ENCODE measurements around the gene COL4A3.
A peak's percentile ranks its signal among the peaks of the same experiment; 100 is the strongest.
"Not testable (repeated sequence)": the region's sequence is repeated elsewhere in the genome, so short reads cannot be mapped to it uniquely, and the experiment has no call there.

Gene COL4A3

DNA sequence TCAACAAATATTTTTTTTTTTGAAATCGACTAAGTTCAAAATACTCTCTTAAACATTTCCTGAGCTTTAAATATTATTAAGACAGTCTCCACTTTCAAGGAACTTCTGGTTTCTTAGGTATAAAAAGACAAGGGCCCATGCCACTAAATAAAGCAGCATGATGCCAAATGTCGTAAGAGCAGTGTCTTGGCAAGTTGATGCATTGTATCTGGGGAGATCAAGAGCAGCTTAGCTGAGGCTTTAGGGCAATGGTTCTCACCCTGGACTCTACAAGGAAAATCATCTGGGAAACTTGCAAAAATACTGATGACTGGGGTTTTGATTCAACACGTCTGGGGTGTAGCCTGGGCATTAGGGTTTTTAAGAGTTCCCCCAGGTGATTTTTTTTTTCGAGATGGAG lies 41.3 kb downstream of the COL4A3 start:
- no peak for DNase-seq (ENCODE audit: low read depth in 2 of 2, low spot score in 1 of 2)

DNA sequence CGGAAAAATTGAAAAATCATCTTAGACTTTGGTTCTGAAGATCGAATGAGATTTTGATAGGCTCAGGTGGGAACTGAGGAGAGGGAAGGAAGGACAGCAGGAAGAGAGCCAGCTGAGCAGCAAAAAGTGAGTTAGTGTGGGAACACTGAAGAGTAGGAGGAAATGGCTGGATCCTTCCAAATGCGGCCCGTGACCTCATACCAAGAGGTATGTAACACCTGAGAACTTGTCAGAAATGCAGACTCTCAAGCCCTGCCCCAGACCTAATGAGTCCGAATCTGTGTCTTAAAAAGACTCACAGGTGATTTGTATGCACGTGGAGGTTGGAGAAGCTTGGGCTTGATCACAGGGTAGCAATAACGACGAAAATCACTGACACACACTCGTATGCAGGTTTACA lies 42.0 kb downstream of the COL4A3 start:
- no peak for DNase-seq (ENCODE audit: low read depth in 2 of 2, low spot score in 1 of 2)

DNA sequence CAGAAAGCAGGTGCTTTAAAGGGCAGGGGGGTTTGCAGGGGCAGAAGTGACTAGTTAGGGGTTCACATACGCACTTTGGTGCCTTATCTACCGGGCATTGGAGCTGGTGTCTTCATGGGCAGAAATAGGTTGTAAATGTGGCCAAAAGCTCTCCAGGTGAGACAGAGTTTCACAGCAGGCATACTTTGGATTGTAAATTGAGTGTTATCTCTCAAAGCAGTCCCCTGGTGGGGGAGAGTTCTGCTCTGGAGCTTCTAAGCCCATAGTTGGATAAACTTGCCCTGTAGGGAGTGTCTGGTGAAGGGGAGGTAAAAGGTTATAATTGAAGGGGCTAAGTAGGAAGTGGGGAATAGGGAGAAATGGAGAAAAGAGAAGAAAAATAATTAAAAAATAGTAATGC lies 43.1 kb downstream of the COL4A3 start:
- DNase-seq (ENCODE audit: low read depth in 2 of 2, low spot score in 1 of 2) = no peak

DNA sequence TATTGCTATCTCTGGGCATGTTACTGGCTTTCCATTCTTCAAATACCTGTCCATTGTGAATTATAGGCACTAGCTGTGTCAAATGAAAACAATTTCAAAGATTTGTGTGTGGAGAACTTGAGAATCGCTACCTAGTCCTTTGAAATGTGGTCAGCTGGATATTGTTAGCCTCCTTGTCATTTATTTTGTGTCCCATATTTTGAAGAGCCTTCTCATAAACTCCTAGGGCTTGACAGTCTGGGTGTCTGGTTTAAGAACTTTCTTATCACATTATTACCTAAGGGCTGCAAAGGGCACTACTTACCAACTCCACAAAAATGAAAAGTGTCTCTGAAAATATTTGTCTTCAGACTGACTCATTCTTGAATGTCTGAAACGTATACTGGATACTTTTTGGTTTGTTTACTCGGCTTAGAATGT lies 50.2 kb downstream of the COL4A3 start:
- DNase-seq (ENCODE audit: low read depth in 2 of 2, low spot score in 1 of 2) = no peak

DNA sequence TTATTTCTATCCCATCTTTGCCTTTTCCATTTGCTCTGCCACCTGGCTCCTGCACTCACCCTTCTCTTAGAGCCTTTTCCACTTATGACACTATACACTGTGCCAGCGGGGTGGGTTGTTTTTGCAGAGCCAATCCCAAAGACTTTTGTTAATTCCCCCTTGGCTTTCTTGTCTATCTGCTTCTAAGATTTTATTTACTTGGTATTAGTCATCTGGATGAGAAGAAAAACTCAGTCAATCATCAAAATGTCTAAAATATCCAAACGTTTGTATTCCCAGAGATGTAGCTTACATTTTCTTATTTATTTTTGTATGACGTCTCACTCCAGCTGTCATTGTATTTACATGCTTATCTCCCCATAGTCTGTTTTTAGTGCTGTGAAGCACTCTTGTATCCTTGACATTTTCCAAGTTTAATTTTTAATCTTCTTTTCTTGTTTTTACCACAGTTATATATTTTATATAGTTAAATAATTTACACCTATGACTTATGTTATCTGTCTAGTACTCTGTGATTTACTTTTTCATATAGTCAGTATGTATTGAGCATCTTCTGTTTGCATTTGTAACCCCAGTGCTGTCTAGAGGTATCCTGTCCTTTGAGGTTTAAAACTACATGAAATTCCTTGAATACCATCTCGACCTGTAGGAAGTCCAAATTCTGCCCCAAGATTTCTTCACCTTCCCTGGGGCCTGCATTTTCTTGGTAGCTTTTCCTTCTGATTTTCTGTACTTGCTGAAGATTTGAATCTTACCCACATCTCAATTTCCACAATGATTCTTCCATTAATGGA lies 55.1 kb downstream of the COL4A3 start:
- no peak for DNase-seq (ENCODE audit: low read depth in 2 of 2, low spot score in 1 of 2)

DNA sequence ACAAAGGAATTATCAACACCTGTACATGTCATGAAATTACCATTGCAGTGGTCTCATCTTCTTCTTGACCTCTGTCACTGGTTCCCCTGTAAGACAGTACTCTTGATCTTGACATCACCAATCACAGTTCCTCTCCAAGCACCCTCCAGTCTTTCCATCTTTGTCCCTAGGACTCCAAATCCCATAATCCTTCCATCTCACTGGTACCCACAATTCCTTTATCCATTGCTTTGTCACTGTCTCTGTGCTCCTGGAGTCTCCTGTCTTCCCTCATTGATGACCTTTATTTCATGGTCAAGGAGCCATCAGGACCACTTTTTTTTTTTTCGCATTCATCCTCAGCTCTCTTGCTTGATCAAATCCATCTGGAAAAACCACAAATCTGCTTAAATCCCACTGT lies 56.7 kb downstream of the COL4A3 start:
- DNase-seq (ENCODE audit: low read depth in 2 of 2, low spot score in 1 of 2) = no peak

DNA sequence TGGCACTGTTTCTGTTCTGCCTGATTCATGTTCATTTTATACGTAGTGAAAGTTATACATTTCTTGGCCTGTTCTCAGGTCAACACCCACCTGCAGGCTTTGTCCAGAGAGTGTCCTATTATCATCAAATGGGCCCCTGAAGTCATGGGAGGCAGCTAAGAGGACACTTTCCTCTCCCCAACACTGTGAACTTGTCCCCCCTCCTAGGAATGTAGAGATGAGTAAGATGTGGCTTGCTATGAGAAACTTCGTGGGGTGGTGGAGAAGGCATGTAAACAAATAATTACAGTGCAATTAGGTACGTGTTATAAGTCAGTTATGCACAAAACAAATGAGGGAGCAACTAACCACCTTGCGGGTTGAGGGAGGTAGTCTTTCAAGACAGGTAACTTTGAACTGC lies 57.9 kb downstream of the COL4A3 start:
- no peak for DNase-seq (ENCODE audit: low read depth in 2 of 2, low spot score in 1 of 2)

DNA sequence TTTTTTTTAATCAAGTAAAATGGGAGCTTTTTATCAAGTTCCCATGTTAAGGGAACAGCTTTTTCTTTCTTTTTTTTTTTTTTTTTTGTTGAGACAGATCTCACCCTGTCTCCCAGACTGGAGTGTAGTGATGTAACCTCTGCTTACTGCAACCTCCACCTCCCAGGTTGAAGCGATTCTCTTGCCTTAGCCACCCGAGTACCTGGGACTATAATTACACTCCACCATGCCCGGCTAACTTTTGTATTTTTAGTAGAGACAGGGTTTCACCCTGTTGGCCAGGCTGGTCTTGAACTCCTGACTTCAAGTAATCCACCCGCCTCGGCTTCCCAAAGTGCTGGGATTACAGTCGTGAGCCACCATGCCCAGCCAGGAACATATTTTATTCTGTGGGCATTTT lies 61.2 kb downstream of the COL4A3 start:
- DNase-seq (ENCODE audit: low read depth in 2 of 2, low spot score in 1 of 2) = not testable (repeated sequence)

DNA sequence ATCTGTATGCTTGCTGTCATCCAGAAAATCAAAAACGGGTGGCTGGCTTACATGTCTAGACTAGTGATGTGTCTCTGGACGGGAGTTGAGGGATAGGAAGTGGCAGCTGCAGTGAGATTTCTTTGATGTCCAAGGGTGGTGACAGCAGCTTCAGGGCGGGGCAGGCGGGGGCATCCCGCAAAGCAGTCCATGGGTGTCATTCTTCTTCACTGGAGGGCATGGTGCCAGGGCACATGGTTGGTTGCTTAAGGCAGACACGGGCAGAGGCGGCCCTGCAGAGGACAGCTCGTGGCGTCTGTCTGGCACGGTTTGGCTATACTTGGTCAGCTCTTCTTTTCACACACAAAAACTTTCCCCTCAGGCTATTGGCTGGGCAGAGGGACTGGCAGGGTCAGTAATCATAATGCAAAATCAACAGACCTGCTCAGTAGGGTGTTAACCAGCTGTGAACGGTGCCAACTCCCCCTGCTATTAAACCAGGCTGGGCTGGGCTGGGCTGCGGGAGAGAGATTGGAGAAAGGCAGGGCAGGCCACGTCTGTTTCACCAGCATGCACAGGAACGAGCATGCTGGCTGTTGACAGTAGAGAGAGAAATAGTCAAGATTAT lies 63.7 kb downstream of the COL4A3 start:
- no peak for DNase-seq (ENCODE audit: low read depth in 2 of 2, low spot score in 1 of 2)

DNA sequence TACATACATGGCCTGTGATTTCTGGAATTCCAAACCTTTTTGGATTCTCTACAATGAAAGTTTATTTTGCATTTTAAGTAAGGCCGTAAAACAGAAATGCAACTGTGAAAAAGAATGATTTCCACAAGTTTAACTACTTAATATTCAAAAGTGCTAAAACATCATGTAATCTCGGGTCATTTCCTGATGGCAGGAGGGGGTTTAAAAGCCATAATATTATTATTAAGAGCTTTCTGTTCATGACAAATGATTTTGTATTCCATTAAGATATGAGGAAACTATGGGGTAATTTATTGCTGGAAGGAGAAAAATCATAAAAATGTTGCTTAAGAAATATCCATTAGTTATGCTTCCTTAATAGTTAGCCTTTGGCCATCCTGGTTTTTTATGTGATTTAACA lies 65.7 kb downstream of the COL4A3 start:
- DNase-seq (ENCODE audit: low read depth in 2 of 2, low spot score in 1 of 2) = no peak

DNA sequence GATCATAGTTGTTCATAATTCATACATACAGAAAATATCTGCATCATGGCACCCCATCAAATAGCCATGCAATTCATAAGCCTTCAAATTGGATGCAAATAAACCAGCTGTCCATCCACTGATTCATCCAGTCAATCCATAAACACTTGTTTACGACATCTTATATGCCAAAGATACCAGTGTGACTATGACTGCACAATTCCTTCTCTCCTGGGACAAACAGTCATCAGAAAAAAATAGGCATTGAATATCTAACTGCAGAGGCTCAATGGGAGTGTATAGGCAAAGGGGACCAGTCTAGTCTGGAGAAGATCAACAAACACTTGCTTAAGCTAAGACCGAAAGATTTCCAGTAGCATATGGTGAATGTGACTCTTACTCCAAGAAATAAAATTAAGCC lies 70.0 kb downstream of the COL4A3 start:
- DNase-seq (ENCODE audit: low read depth in 2 of 2, low spot score in 1 of 2) = no peak

DNA sequence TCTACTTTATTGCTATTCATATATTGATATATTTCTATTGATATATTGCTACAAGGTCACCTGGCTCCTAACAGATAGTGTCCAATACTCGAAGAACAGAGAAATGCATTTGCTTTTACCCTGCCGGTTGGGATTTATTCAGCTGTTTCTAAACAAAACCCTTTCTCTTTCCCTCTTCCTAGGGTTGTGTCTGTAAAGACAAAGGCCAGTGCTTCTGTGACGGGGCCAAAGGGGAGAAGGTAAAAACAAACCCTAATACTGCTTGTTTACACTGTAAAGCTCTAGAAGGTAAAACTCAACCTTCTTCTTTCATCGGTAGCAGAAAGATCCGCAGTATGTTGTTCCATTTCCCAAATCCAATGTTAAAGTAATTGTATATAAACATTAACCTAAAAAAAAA lies 73.4 kb downstream of the COL4A3 start:
- DNase-seq (ENCODE audit: low read depth in 2 of 2, low spot score in 1 of 2) = no peak

DNA sequence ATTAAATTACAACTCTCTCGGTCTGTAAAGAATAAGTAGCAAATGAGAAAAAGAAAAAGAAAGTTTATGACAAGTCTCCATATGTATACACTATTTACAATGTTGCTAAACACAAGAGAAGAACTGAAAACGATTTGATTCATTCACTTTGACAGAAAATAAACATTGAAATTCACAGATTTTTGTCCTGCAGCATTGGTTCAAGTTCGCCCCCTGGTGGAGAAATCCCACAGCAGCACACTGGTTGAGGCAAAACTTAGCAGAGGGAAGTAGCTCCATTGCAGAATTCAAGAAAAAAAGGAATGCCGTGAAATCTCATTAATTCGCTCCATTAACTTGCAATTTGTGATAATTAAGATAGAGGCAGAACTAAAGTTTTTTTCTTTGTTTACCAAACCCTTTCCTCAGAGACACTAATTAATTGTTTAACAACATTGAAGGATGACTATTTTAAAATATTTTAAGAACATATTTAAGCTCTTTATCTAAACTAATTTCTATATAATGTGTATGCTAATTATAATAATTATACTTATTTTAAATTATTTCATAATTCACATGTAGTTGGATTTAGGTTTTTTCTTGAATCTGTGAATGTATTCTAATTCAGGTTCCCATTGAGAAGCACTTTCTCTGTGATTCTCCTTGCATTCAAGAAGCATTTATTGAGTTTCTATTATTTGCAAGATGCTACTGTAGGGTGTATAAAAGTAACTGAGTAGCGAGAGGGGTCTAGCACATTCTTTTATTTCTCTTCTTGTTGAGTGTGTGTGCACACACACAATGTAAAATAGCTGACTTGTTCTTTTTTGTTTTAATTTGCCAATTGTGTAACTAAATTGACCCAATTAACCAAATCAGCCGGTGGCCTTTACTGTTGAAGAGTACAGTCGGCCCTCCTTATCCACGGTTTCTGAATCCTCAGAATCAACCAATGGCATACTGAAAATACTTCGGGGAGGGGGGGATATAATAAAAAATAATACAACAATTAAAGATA lies 74.1 kb downstream of the COL4A3 start:
- peak; percentile 14 to 29 for DNase-seq (ENCODE audit: low read depth in 2 of 2, low spot score in 1 of 2)

DNA sequence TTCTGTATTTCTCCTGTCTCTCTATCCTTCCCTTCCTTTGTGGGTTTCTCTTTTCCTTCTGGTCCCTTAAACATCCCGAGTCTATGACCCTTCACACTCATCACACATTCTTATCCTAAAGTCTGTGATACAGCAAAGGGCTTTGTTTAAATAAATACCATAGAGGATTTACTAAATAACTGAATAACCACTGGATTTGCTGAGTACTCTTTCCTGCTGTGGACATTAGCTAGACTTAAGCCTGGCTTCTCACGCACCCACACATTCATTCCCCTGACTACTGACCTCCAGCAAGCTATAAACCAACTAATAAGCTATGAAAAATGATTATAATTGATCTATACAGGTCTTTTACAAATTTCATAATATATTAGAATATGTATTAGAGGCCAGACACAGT lies 76.6 kb downstream of the COL4A3 start:
- no peak for DNase-seq (ENCODE audit: low read depth in 2 of 2, low spot score in 1 of 2)

DNA sequence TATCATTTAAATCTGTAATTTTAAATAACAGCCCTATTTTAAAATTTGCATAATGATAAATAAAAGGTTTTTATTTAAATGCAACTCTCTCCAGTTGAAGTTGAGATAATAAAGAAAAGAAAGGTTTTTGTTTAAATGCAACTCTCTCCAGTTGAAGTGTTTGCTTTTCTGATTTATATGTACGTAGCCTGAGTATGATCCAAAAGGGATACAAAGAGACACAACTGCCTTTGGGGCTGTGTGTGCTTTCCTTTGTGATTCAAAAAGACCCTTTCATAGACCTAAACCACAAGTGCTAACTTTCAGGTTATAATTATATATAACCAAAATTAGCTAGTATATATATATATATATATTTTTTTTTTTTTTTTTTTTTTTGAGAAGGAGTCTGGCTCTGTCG lies 84.5 kb downstream of the COL4A3 start:
- DNase-seq (ENCODE audit: low read depth in 2 of 2, low spot score in 1 of 2) = no peak

DNA sequence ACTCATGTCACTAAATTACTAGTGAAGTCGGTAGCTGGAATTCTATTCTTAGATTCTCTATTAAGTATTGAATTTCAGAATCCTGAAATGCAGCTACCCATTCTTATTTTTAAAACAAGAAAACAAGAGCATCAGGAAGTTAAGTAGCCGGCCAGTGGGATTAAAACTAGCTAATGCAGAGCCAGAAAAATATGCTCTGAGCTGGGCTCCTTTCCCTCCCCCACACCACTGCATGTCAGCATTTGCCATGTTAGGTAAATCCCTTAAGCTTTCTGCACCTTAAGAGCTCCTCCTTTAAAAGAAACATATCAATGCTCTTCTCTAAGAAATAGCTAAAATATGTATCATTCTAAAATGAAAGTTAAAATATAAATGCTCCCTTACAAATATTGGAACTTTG lies 88.4 kb downstream of the COL4A3 start:
- DNase-seq (ENCODE audit: low read depth in 2 of 2, low spot score in 1 of 2) = no peak

DNA sequence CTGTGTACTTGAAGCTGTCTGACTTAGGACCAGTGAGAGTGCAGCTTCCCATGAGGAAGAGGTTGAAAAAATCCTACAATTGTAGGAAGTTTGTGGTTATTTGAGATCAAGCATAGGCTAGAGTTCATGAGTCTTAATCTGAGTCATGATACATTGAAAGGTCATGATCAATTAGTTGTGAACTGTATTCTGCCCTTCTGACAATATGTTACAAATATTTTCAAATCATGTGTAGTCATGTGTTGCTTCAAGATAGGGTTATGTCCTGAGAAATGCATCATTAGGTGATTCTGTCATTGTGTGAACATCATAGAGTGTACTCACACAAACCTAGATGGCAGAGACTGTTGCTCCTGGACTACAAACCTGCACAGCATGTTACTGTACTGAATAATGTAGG lies 92.2 kb downstream of the COL4A3 start:
- DNase-seq (ENCODE audit: low read depth in 2 of 2, low spot score in 1 of 2) = no peak

DNA sequence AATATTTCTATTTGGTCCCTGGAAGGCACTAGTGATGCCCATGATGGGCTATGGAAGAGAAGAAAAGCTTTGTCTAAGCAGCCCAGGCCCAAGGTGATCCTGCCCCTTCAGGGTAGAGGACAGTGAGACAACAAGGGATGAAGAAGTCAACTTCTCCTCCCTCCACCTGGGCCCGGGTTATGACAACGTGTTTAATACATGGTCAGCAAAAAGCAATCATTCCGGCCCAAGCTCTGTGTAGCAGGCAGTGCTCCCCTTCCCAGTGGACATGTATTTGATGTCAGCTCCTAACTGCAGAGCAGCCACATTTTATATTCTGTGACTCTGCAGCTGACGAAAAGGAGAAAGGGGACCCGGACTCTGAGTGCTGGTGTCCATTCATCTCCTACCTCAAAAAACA lies 93.4 kb downstream of the COL4A3 start:
- DNase-seq (ENCODE audit: low read depth in 2 of 2, low spot score in 1 of 2) = no peak

DNA sequence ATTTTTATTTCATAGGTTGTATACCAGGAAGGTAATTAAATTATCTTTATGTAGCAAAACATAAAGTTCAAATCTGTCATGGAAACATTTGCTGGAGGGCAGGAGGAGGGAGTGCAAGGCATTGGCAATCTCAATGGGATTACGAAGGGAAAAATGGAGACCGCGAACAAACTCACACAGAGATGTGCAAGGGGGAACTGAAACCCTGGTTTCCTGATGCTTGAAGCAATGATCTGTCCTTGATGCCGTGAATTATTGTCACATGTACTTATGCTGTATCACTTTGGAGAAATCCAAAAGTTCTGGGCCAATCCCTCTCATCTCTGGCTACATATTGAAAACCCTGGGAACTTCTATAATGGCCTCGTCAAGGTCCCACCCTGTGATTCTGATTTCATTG lies 95.6 kb downstream of the COL4A3 start:
- DNase-seq (ENCODE audit: low read depth in 2 of 2, low spot score in 1 of 2) = no peak

DNA sequence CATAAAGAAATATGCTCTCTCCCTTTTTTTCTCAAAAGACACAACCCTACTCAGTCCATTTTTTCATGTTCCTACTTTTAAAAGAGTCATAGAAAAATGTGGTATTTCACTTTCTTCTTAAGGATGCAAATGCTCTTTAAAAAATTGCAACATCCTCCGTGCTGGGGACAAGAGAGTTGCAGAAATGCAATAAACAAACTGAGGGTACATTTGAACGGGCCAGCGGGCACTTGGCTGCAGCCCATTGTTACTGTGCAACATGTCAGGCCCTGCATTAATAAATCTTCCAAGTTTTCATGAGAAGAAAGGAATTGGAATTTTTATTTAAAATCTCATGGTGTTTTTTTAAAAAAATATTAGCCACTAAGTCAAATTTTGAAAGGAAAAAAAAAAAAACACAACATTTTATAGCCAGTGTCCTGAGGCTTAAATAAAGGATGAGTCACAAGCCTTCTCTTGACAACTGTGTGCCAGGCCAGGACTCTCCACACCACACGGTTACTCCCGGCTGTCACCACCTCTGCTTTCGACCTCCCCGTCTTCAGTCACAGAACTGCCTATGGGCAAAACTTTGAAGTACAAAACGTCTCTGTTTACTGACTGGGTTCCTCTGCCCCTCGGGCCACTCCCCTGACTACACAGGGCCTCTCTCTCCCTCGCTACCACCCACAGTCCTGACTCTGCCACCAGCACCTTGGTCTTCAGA lies 103.1 kb downstream of the COL4A3 start:
- no peak for DNase-seq (ENCODE audit: low read depth in 2 of 2, low spot score in 1 of 2)

DNA sequence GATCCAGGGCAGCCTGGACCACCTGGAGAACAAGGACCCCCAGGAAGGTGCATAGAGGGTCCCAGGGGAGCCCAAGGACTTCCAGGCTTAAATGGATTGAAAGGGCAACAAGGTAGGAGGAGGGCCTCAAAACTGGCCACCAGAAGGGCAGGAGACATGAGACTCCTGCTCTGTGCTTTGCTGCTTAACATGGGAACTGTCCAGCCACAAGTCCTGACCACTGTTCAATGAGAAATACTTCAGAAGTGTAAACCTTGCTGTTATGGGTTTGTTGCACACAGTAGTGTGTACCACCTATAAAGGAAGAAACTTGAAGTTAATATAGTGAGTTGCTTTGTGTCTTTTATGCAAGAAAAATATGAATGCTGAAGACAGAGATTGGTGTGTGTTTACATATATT lies 116.5 kb downstream of the COL4A3 start:
- no peak for DNase-seq (ENCODE audit: low read depth in 2 of 2, low spot score in 1 of 2)
